GM12878 (cell line): Measurements from ENCODE around the gene GGTA1. TPM values are rescaled to one million over a fixed set of nuclear protein-coding genes. Genes with fewer than 3 reads are reported as not detected.
A peak's percentile ranks its signal among the peaks of the same experiment; 100 is the strongest.

Experiments used
- ASH2L ChIP-seq: fragments of 300-600, 200-600 bp; sonication (generic); IDR thresholded peaks from 2 replicates; pipeline ENCODE4 v1.6.1; 2017; ENCODE audit warnings: low read depth, mild to moderate bottlenecking, borderline replicate concordance
- ATF3 ChIP-seq: IDR thresholded peaks from 2 replicates; pipeline ENCODE4 v1.6.1; 2011; ENCODE audit warnings: low read depth, mild to moderate bottlenecking, low read length, moderate library complexity, borderline replicate concordance; ENCODE audit errors: extremely low read depth
- ATF7 ChIP-seq: fragments of 450-650 bp; IDR thresholded peaks from 2 replicates; pipeline ENCODE4 v1.6.1; 2016; ENCODE audit warnings: low read depth, mild to moderate bottlenecking
- CREM ChIP-seq: IDR thresholded peaks from 2 replicates; pipeline ENCODE4 v1.6.1; 2014; ENCODE audit warnings: antibody characterized with exemption, low read depth
- ELK1 ChIP-seq: IDR thresholded peaks from 2 replicates; pipeline ENCODE4 v1.6.1; 2012; ENCODE audit warnings: low read depth, low read length, improper control_type of control experiment
- FOXM1 ChIP-seq: IDR thresholded peaks from 2 replicates; pipeline ENCODE4 v1.6.1; 2012; ENCODE audit warnings: low read depth, mild to moderate bottlenecking, inconsistent platforms, low read length, moderate library complexity
- HDAC2 ChIP-seq: fragments of 200-600 bp; sonication (generic); IDR thresholded peaks from 2 replicates; pipeline ENCODE4 v1.6.1; 2017
- MAX ChIP-seq: IDR thresholded peaks from 2 replicates; pipeline ENCODE4 v1.6.1; 2012; ENCODE audit warnings: low read depth, low read length, improper control_type of control experiment
- NBN ChIP-seq: fragments of 450-650 bp; IDR thresholded peaks from 2 replicates; pipeline ENCODE4 v1.6.1; 2016
- NFIC ChIP-seq: IDR thresholded peaks from 2 replicates; pipeline ENCODE4 v1.6.1; 2012; ENCODE audit warnings: low read depth, mild to moderate bottlenecking, inconsistent platforms, low read length, moderate library complexity
- RUNX3 ChIP-seq: IDR thresholded peaks from 2 replicates; pipeline ENCODE4 v1.6.1; 2012; ENCODE audit warnings: low read length, inconsistent platforms
- ZBTB33 ChIP-seq: fragments of 450-650 bp; IDR thresholded peaks from 2 replicates; pipeline ENCODE4 v1.6.1; 2017; ENCODE audit warnings: mild to moderate bottlenecking
- ZNF207 ChIP-seq: fragments of 450-650 bp; IDR thresholded peaks from 2 replicates; pipeline ENCODE4 v1.6.1; 2014; ENCODE audit warnings: antibody characterized with exemption, mild to moderate bottlenecking, borderline replicate concordance
- ZNF687 ChIP-seq: fragments of 450-650 bp; IDR thresholded peaks from 2 replicates; pipeline ENCODE4 v1.6.1; 2017; ENCODE audit warnings: mild to moderate bottlenecking, moderate library complexity
- polyA plus RNA-seq, 11 experiments: library from polyadenylated mRNA; depleted of rRNA in 4 of 11; unstranded in 6 of 11; stranded (reverse) in 5 of 11; fragments of >200 nt; fragmentation: Nextera tagmentation in 4 of 11; fragmentation: Illumina TruSeq in 1 of 11; extraction: Ambion mirVana in 4 of 11; extraction: Trizol in 1 of 11; gene quantifications; 1 replicate in 1 of 11; 2 replicates in 10 of 11; pipeline versions ENCODE4 v1.2.1 to v1.2.3, GENCODE V29; 2011 to 2016; ENCODE audit warnings: inconsistent platforms in 2 of 11, missing spikeins in 2 of 11, low read depth in 1 of 11
- total RNA-seq, 4 experiments: library from RNA; depleted of rRNA in 3 of 4; stranded (reverse); fragments of >200 nt in 3 of 4; fragmentation: Illumina TruSeq in 1 of 4; extraction: Trizol in 1 of 4; gene quantifications; 2 replicates each; pipeline versions ENCODE4 v1.2.1 to v1.2.3, GENCODE V29; 2013 to 2021

The GGTA1 gene
- total and polyA plus RNA-seq, 10 of the 15 experiments (the other 5 are each of a cell fraction or from before 2014, with no cell fraction given), result 0.09 to 0.65 (median 0.17) TPM; not detected in 2

GRCh38 chr9:121454972-121455371, 44.7 kb downstream of the GGTA1 start (continued):
- TF ChIP-seq ZNF687 (no peak), RUNX3 (peak; percentile 85), ELK1 (no peak), HDAC2 (no peak), FOXM1 (peak; percentile 37; the same call in 1 of the 2 replicates), ATF3 (no peak), ATF7 (no peak), ZBTB33 (no peak), MAX (no peak), NFIC (peak; percentile 67; the same call in 1 of the 2 replicates), NBN (no peak), ZNF207 (no peak), ASH2L (no peak), CREM (peak; percentile 46; the same call in 1 of the 2 replicates)
